T-helper 22 cell (primary cell): Measurements from ENCODE around the gene OR1K1.
"Not testable (repeated sequence)": the region's sequence is repeated elsewhere in the genome, so short reads cannot be mapped to it uniquely, and the experiment has no call there.

Experiments used
- DNase-seq: peaks from one replicate; pipeline ENCODE4 v3.0.0-alpha.2; 2020; ENCODE audit warnings: low read depth

Gene OR1K1

GRCh38 chr9:122814545-122814944, 14.6 kb downstream of the OR1K1 start:
- no peak for DNase-seq

GRCh38 chr9:122815544-122815943, 15.6 kb downstream of the OR1K1 start:
- DNase-seq, result no peak

GRCh38 chr9:122816163-122816867, 16.4 kb downstream of the OR1K1 start:
- DNase-seq, result peak; percentile 26

GRCh38 chr9:122819326-122819725, 19.4 kb downstream of the OR1K1 start:
- no peak for DNase-seq

GRCh38 chr9:122819791-122820489, 20.0 kb downstream of the OR1K1 start:
- no peak for DNase-seq

- DNase-seq, result no peak
Measured at GRCh38 chr9:122820490-122820845, 20.5 kb downstream of the OR1K1 start.

- DNase-seq, result no peak
Measured at GRCh38 chr9:122821278-122821943, 21.5 kb downstream of the OR1K1 start.

GRCh38 chr9:122822056-122822455, 22.1 kb downstream of the OR1K1 start:
- DNase-seq, result no peak

GRCh38 chr9:122822938-122823337, 23.0 kb downstream of the OR1K1 start:
- DNase-seq, result no peak

- no peak for DNase-seq
Measured at GRCh38 chr9:122827761-122828093, 27.8 kb downstream of the OR1K1 start.

- DNase-seq, result not testable (repeated sequence)
Measured at GRCh38 chr9:122828965-122829284, 29.0 kb downstream of the OR1K1 start.

- no peak for DNase-seq
Measured at GRCh38 chr9:122832194-122832593, 32.3 kb downstream of the OR1K1 start.

- no peak for DNase-seq
Measured at GRCh38 chr9:122835313-122835731, 35.4 kb downstream of the OR1K1 start.

GRCh38 chr9:122837266-122837850, 37.4 kb downstream of the OR1K1 start:
- no peak for DNase-seq

GRCh38 chr9:122838441-122838840, 38.5 kb downstream of the OR1K1 start:
- DNase-seq, result not testable (repeated sequence)

- DNase-seq, result no peak
Measured at GRCh38 chr9:122841501-122841900, 41.6 kb downstream of the OR1K1 start.

GRCh38 chr9:122844137-122844536, 44.2 kb downstream of the OR1K1 start:
- no peak for DNase-seq

GRCh38 chr9:122845116-122845515, 45.2 kb downstream of the OR1K1 start:
- DNase-seq, result no peak

GRCh38 chr9:122846371-122846940, 46.5 kb downstream of the OR1K1 start:
- DNase-seq, result no peak

GRCh38 chr9:122848256-122848943, 48.5 kb downstream of the OR1K1 start:
- DNase-seq, result no peak
